ENCODE data around the gene PDE4D. TPM values are rescaled to one million over a fixed set of nuclear protein-coding genes. Genes with fewer than 3 reads are reported as not detected.
A peak's percentile ranks its signal among the peaks of the same experiment; 100 is the strongest.

The PDE4D gene
- total RNA-seq, 4 donors from 2014 or later: 35.0 to 121 (median 63.4) TPM

- Histone ChIP-seq H3K27ac (no peak overlapping the region), H3K27me3 (no peaks in the 10 kb centered on the region), H3K36me3 (no peaks in the 10 kb centered on the region), H3K9me3 (no peaks in the 10 kb centered on the region), H3K4me3 (no peak overlapping the region), H3K4me1 (peaks cover 0 to 10% (median 0%) of the 10 kb centered on the region in 3 donors)
- 45 to 73% methylated on average over 2 of the region's 2 CpGs for WGBS, 2 donors (ENCODE audit: low coverage in 1 of 2)
- no peak for ATAC-seq
- TF ChIP-seq EP300 (IDR thresholded peaks at IDR 0.05): no peak
- TF ChIP-seq POLR2A (IDR thresholded peaks at IDR 0.05): no peak
- no peak for TF ChIP-seq CTCF (IDR thresholded peaks at IDR 0.05)
- no peak for TF ChIP-seq POLR2AphosphoS5 (IDR thresholded peaks at IDR 0.05)
Observed at GRCh38 chr5:59152701-59153245, 740.8 kb downstream of the PDE4D start.

GRCh38 chr5:59151162-59151889, 742.2 kb downstream of the PDE4D start:
- Histone ChIP-seq H3K4me3 (no peak overlapping the region), H3K36me3 (no peaks in the 10 kb centered on the region), H3K27ac (no peak overlapping the region), H3K27me3 (no peaks in the 10 kb centered on the region), H3K9me3 (no peaks in the 10 kb centered on the region), H3K4me1 (peaks cover 0 to 10% (median 0%) of the 10 kb centered on the region in 3 donors)
- peak; percentile 6 for TF ChIP-seq POLR2AphosphoS5 (IDR thresholded peaks at IDR 0.05)
- TF ChIP-seq EP300 (IDR thresholded peaks at IDR 0.05): no peak
- 77% methylated on average over 3 of the region's 3 CpGs; no CpG with 5 or more reads in 1 of the 2 donors for WGBS, 2 donors (ENCODE audit: low coverage in 1 of 2)
- no peak for ATAC-seq

- Histone ChIP-seq H3K4me3 (no peak overlapping the region), H3K27me3 (no peaks in the 10 kb centered on the region), H3K4me1 (peaks cover 0 to 10% (median 0%) of the 10 kb centered on the region in 3 donors), H3K36me3 (no peaks in the 10 kb centered on the region), H3K9me3 (no peaks in the 10 kb centered on the region), H3K27ac (no peak overlapping the region)
- no peak for TF ChIP-seq POLR2A (IDR thresholded peaks at IDR 0.05)
- TF ChIP-seq EP300 (IDR thresholded peaks at IDR 0.05): no peak
- no peak for TF ChIP-seq CTCF (IDR thresholded peaks at IDR 0.05)
- TF ChIP-seq POLR2AphosphoS5 (IDR thresholded peaks at IDR 0.05): no peak
- no peak for ATAC-seq
- 100% methylated on average over 1 of the region's 1 CpG for WGBS, 2 donors (ENCODE audit: low coverage in 1 of 2)
Observed at GRCh38 chr5:59149827-59150226, 743.7 kb downstream of the PDE4D start.

- no peaks in the 10 kb centered on the region for H3K36me3 ChIP-seq
- H3K4me1 ChIP-seq: peaks cover 0 to 10% (median 2%) of the 10 kb centered on the region in 3 donors
- H3K4me3 ChIP-seq: no peak overlapping the region
- TF ChIP-seq EP300 (IDR thresholded peaks at IDR 0.05) (no peak), POLR2AphosphoS5 (IDR thresholded peaks at IDR 0.05) (no peak), CTCF (IDR thresholded peaks at IDR 0.05) (no peak), POLR2A (IDR thresholded peaks at IDR 0.05) (no peak)
- ATAC-seq: no peak
- no peaks in the 10 kb centered on the region for H3K27me3 ChIP-seq
- 89 to 90% methylated on average over 4 of the region's 4 CpGs for WGBS, 2 donors (ENCODE audit: low coverage in 1 of 2)
- H3K9me3 ChIP-seq: no peaks in the 10 kb centered on the region
- no peak overlapping the region for H3K27ac ChIP-seq
Observed at GRCh38 chr5:59149271-59149670, 744.3 kb downstream of the PDE4D start.

- TF ChIP-seq EP300 (IDR thresholded peaks at IDR 0.05) (no peak), POLR2A (IDR thresholded peaks at IDR 0.05) (no peak), CTCF (IDR thresholded peaks at IDR 0.05) (no peak), POLR2AphosphoS5 (IDR thresholded peaks at IDR 0.05) (no peak)
- peaks cover 0 to 7% (median 3%) of the 10 kb centered on the region in 3 donors for H3K4me1 ChIP-seq
- H3K27me3 ChIP-seq: no peaks in the 10 kb centered on the region
- H3K4me3 ChIP-seq: no peak overlapping the region
- H3K36me3 ChIP-seq: no peaks in the 10 kb centered on the region
- no peak overlapping the region for H3K27ac ChIP-seq
- H3K9me3 ChIP-seq: no peaks in the 10 kb centered on the region
- ATAC-seq: no peak
- 88 to 93% methylated on average over 2 to 3 of the region's 3 CpGs for WGBS, 2 donors (ENCODE audit: low coverage in 1 of 2)
Observed at GRCh38 chr5:59146729-59147128, 746.8 kb downstream of the PDE4D start.
